Natural killer cell (primary cell): Measurements from ENCODE around the gene TSEN54. TPM values are rescaled to one million over a fixed set of nuclear protein-coding genes. Genes with fewer than 3 reads are reported as not detected.
A peak's percentile ranks its signal among the peaks of the same experiment; 100 is the strongest.

Experiments
- ATAC-seq, 3 donors: fragments of 150-1000 bp in 2 of 3; fragments of 200-7000 bp in 1 of 3; cut with Tn5 transposase; 1 replicate in 1 of 3; 2 replicates in 2 of 3; pipeline ENCODE4 v1.10.0; 2021; ENCODE audit warnings: mild to moderate bottlenecking in 2 of 3, moderate library complexity in 2 of 3
- DNase-seq, 2 donors: peaks; one replicate each; pipeline versions ENCODE4 v3.0.0 to v3.0.0-alpha.2; 2013 to 2021; ENCODE audit warnings: mixed read lengths in 1 of 2
- H3K27ac ChIP-seq: one replicate; pipeline ENCODE4 v1.5.1; 2013; ENCODE audit warnings: mild to moderate bottlenecking, low read length
- H3K27me3 ChIP-seq: one replicate; pipeline ENCODE4 v1.6.1; 2013; ENCODE audit warnings: low read length; ENCODE audit not compliant: control insufficient read depth, insufficient read depth
- H3K36me3 ChIP-seq: one replicate; pipeline ENCODE4 v1.6.1; 2013; ENCODE audit warnings: low read length; ENCODE audit not compliant: control insufficient read depth, insufficient read depth
- H3K4me1 ChIP-seq: one replicate; pipeline ENCODE4 v1.6.1; 2013; ENCODE audit warnings: low read length; ENCODE audit not compliant: control insufficient read depth, insufficient read depth
- H3K4me3 ChIP-seq: one replicate; pipeline ENCODE4 v1.5.1; 2013; ENCODE audit warnings: low read length
- H3K9me3 ChIP-seq: one replicate; pipeline ENCODE4 v1.6.1; 2013; ENCODE audit warnings: low read length; ENCODE audit not compliant: control insufficient read depth, insufficient read depth
- H3K27ac Mint-ChIP-seq, 2 donors: one replicate each; pipeline ENCODE4 v1.8.0; 2022; ENCODE audit warnings: mild to moderate bottlenecking in 2 of 2, mixed read lengths in 2 of 2, moderate library complexity in 1 of 2
- H3K27me3 Mint-ChIP-seq, 2 donors: one replicate each; pipeline ENCODE4 v1.8.0; 2022; ENCODE audit warnings: low read depth in 2 of 2, mixed read lengths in 2 of 2
- H3K36me3 Mint-ChIP-seq: one replicate; pipeline ENCODE4 v1.8.0; 2022; ENCODE audit warnings: mixed read lengths
- H3K4me1 Mint-ChIP-seq, 2 donors: one replicate each; pipeline ENCODE4 v1.8.0; 2022; ENCODE audit warnings: mixed read lengths in 2 of 2
- H3K4me3 Mint-ChIP-seq: one replicate; pipeline ENCODE4 v1.8.0; 2022; ENCODE audit warnings: mild to moderate bottlenecking, moderate library complexity, mixed read lengths
- H3K9me3 Mint-ChIP-seq, 2 donors: one replicate each; pipeline ENCODE4 v1.8.0; 2022; ENCODE audit warnings: mixed read lengths in 2 of 2
- WGBS: methylation state at CpG from one replicate; pipeline ENCODE4 v1.1.7; 2013; ENCODE audit warnings: missing lambda C conversion rate; ENCODE audit not compliant: insufficient coverage; 5-methylcytosine and 5-hydroxymethylcytosine counted together
- intact Hi-C: fragments of 100-400 bp; cut with micrococcal nuclease; formaldehyde crosslinking; loops from one replicate; pipeline ENCODE4 v1.14.2; 2022
- total RNA-seq, 4 donors: library from RNA; stranded (reverse); fragments of 120-200 nt in 1 of 4; gene quantifications; one replicate each; pipeline versions ENCODE4 v1.2.3 to v1.2.4, GENCODE V29; 2013 to 2022
- TF ChIP-seq, protein P1 (sequence below): fragments of 200-600 bp; IDR thresholded peaks from one replicate; pipeline ENCODE4 v1.8.0; 2022; ENCODE audit warnings: antibody characterized with exemption

TSEN54 gene
- total RNA-seq, 3 donors from 2014 or later (not counting 1 experiment from before 2014, with no cell fraction given): 180 to 224 (median 186) TPM

DNA sequence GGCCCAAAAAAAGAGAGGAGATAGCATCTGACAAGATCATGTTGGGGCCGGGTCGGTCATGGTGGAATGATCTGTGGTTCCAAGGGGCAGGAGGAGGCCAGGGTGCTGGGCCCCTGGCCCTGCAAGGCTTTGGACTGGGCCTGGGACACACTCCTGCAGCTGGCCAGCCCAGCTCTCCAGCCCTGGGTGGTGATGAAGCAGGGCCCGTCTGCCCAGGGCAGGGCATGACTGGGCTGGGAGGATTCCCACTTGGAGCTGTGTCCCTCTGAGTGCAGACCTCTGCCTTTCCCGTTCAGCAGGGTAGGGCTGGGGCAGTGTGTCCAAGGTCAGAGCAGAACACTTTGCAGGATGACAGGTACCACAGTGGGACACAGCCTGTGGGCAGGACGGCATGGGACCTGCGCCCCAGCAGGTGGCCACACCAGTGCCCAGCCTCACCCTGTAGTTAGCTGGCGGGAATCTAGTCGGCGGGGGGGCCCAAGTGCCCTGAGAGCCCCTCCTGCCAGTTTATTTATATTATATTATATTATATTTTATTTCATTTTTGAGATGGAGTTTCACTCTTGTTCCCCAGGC is 43.7 kb downstream of the TSEN54 start:
- Mint-ChIP-seq H3K4me3 (no peak overlapping the region), H3K4me1 (peaks cover 0 to 5% of the 10 kb centered on the region in 2 donors), H3K9me3 (no peaks in the 10 kb centered on the region), H3K36me3 (no peaks in the 10 kb centered on the region), H3K27ac (no peak overlapping the region), H3K27me3 (no peaks in the 10 kb centered on the region)
- no peaks in the 10 kb centered on the region for H3K27me3 ChIP-seq
- H3K27ac ChIP-seq: no peak overlapping the region
- H3K4me3 ChIP-seq: no peak overlapping the region
- no peaks in the 10 kb centered on the region for H3K9me3 ChIP-seq
- WGBS: 93% methylated on average over 6 of the region's 9 CpGs
- TF ChIP-seq, protein P1, sequence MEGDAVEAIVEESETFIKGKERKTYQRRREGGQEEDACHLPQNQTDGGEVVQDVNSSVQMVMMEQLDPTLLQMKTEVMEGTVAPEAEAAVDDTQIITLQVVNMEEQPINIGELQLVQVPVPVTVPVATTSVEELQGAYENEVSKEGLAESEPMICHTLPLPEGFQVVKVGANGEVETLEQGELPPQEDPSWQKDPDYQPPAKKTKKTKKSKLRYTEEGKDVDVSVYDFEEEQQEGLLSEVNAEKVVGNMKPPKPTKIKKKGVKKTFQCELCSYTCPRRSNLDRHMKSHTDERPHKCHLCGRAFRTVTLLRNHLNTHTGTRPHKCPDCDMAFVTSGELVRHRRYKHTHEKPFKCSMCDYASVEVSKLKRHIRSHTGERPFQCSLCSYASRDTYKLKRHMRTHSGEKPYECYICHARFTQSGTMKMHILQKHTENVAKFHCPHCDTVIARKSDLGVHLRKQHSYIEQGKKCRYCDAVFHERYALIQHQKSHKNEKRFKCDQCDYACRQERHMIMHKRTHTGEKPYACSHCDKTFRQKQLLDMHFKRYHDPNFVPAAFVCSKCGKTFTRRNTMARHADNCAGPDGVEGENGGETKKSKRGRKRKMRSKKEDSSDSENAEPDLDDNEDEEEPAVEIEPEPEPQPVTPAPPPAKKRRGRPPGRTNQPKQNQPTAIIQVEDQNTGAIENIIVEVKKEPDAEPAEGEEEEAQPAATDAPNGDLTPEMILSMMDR: no peak
- peaks cover 38% of the 10 kb centered on the region for H3K36me3 ChIP-seq
- ATAC-seq (no peak), DNase-seq (no peak)
- intact Hi-C loops: no loop called here
- no peaks in the 10 kb centered on the region for H3K4me1 ChIP-seq

DNA sequence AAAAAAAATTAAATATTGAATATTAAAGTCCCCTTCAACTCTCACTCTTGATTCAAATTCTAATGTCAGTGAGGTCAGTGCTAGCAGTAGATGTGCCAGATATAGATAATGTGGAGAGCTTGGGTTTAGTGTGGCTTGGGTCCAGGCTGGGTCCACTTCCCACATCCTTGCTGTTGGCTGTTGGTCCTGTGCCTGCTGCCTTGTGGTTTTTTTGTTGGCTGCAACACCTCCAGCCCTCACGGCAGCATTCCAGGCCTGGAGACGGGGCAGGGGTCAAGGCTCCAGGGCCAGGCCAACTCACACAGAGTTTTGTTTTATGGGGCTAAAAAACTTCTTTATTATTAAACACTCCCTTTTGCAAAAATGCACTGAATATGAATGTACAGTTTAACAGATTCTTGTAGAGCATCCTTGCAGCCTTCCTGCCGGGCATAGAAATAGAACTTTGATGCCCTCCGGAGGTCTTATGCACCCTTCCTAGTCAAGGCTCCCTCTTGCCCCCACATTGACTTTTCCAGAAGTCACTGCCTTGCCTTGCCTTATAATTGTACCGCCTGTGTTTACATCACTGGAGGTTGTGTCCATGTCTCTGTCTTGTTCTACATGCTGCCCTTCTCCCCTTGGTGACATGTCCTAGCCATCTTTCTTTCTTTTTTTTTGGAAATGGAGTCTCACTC is 45.7 kb downstream of the TSEN54 start:
- DNase-seq (peak in 1 of 2 donors; percentile 19), ATAC-seq (no peak)
- Mint-ChIP-seq H3K4me1 (peaks cover 5 to 6% of the 10 kb centered on the region in 2 donors), H3K36me3 (no peaks in the 10 kb centered on the region), H3K4me3 (no peak overlapping the region), H3K27ac (peak overlapping the region in 1 of 2 donors; percentile 9), H3K27me3 (no peaks in the 10 kb centered on the region), H3K9me3 (no peaks in the 10 kb centered on the region)
- H3K36me3 ChIP-seq: peaks cover 56% of the 10 kb centered on the region
- 97% methylated on average over 5 of the region's 5 CpGs for WGBS
- no peak overlapping the region for H3K4me3 ChIP-seq
- no peaks in the 10 kb centered on the region for H3K27me3 ChIP-seq
- peaks cover 7% of the 10 kb centered on the region for H3K4me1 ChIP-seq
- H3K9me3 ChIP-seq: no peaks in the 10 kb centered on the region
- TF ChIP-seq, protein P1: no peak
- H3K27ac ChIP-seq: no peak overlapping the region
- intact Hi-C loops: no loop called here

DNA sequence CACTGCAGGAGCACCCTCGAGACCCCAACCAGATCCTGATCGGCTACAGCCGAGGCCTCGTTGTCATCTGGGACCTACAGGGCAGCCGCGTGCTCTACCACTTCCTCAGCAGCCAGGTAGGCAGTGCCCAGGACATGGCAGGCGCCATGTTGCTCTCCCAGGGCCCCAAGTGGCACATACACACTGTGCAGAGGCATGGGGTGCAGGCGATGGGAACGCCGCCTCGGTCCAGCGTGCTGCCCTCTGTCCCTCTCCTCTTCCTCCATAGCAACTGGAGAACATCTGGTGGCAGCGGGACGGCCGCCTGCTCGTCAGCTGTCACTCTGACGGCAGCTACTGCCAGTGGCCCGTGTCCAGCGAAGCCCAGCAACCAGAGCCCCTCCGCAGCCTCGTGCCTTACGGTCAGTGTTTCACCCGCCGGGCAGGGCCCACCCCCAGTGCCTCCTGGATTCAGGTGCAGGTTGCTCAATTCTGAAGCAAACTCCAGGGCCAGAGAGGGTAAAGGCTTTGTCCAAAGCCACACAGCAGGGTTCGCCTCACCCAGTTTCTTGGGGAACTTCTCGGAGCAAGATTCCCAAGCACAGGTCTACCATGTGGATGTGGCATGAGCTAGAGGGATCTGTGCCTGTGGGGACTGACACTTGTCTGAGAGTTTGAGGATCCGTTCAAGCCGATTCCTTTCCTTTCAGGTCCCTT is 46.9 kb downstream of the TSEN54 start:
- WGBS: 95% methylated on average over 28 of the region's 28 CpGs
- Histone ChIP-seq H3K27me3 (no peaks in the 10 kb centered on the region), H3K27ac (no peak overlapping the region), H3K4me1 (peaks cover 7% of the 10 kb centered on the region), H3K36me3 (peaks cover 56% of the 10 kb centered on the region), H3K4me3 (no peak overlapping the region), H3K9me3 (no peaks in the 10 kb centered on the region)
- H3K36me3 Mint-ChIP-seq: no peaks in the 10 kb centered on the region
- intact Hi-C loops: no loop called here
- H3K4me3 Mint-ChIP-seq: no peak overlapping the region
- TF ChIP-seq, protein P1: no peak
- no peaks in the 10 kb centered on the region for H3K27me3 Mint-ChIP-seq
- no peak for DNase-seq
- H3K27ac Mint-ChIP-seq: no peak overlapping the region
- peaks cover 5 to 6% of the 10 kb centered on the region in 2 donors for H3K4me1 Mint-ChIP-seq
- H3K9me3 Mint-ChIP-seq: no peaks in the 10 kb centered on the region
- no peak for ATAC-seq
